ENCODE data around the gene SCAMP2.

Gene SCAMP2

GRCh38 chr15:74833376-74834107 is 39.6 kb downstream of the SCAMP2 start:
- H3K4me2 ChIP-seq (ENCODE audit: insufficient read depth, low read length) = no peak overlapping the region
- H3K4me1 ChIP-seq (ENCODE audit: insufficient read depth, low read length) = no peaks in the 10 kb centered on the region
- H3K9ac ChIP-seq (ENCODE audit: low read depth, low read length) = no peak overlapping the region
- ATAC-seq (ENCODE audit: insufficient read depth, low read depth) (no peak; the same call in 2 of the 3 replicates), DNase-seq (no peak)
- no peak overlapping the region for H2AFZ ChIP-seq (ENCODE audit: low read depth, low read length)
- no peaks in the 10 kb centered on the region for H3K79me2 ChIP-seq (ENCODE audit: insufficient read depth, low read length)
- no peaks in the 10 kb centered on the region for H3K27me3 ChIP-seq (ENCODE audit: insufficient read depth, low read length, poor library complexity)
- H3K27ac ChIP-seq (ENCODE audit: low read length) = no peak overlapping the region
- TF ChIP-seq CTCF (IDR thresholded peaks at IDR 0.05; ENCODE audit: borderline replicate concordance, extremely low read depth, low read length, poor library complexity, severe bottlenecking) (no peak), EZH2 (IDR thresholded peaks at IDR 0.05; ENCODE audit: borderline replicate concordance, low read depth, low read length, severe bottlenecking) (no peak)
- 0 out of 2 replicates have a peak, but pooled peaks cover 6% of the 10 kb centered on the region for H4K20me1 ChIP-seq (ENCODE audit: insufficient read depth, low read length)
- H3K4me3 ChIP-seq (ENCODE audit: low read depth in 1 of 2, low read length in 2 of 2) = no peak overlapping the region
- H3K36me3 ChIP-seq (ENCODE audit: insufficient read depth, low read length) = peaks cover 11% of the 10 kb centered on the region
- H3K9me3 ChIP-seq (ENCODE audit: insufficient read depth, low read length, severe bottlenecking) = no peaks in the 10 kb centered on the region

GRCh38 chr15:74832826-74833225 is 40.3 kb downstream of the SCAMP2 start:
- H3K36me3 ChIP-seq (ENCODE audit: insufficient read depth, low read length) = peaks cover 11% of the 10 kb centered on the region
- H3K79me2 ChIP-seq (ENCODE audit: insufficient read depth, low read length) = no peaks in the 10 kb centered on the region
- no peak overlapping the region for H3K9ac ChIP-seq (ENCODE audit: low read depth, low read length)
- ATAC-seq (ENCODE audit: insufficient read depth, low read depth) = no peak
- H4K20me1 ChIP-seq (ENCODE audit: insufficient read depth, low read length) = 0 out of 2 replicates have a peak, but pooled peaks cover 6% of the 10 kb centered on the region
- no peak overlapping the region for H3K4me2 ChIP-seq (ENCODE audit: insufficient read depth, low read length)
- H3K27me3 ChIP-seq (ENCODE audit: insufficient read depth, low read length, poor library complexity) = no peaks in the 10 kb centered on the region
- no peak overlapping the region for H3K4me3 ChIP-seq (ENCODE audit: low read depth in 1 of 2, low read length in 2 of 2)
- no peak for DNase-seq
- H3K9me3 ChIP-seq (ENCODE audit: insufficient read depth, low read length, severe bottlenecking) = no peaks in the 10 kb centered on the region
- H3K27ac ChIP-seq (ENCODE audit: low read length) = no peak overlapping the region
- TF ChIP-seq EZH2 (IDR thresholded peaks at IDR 0.05; ENCODE audit: borderline replicate concordance, low read depth, low read length, severe bottlenecking) (no peak), CTCF (IDR thresholded peaks at IDR 0.05; ENCODE audit: borderline replicate concordance, extremely low read depth, low read length, poor library complexity, severe bottlenecking) (no peak)
- no peak overlapping the region for H2AFZ ChIP-seq (ENCODE audit: low read depth, low read length)
- no peaks in the 10 kb centered on the region for H3K4me1 ChIP-seq (ENCODE audit: insufficient read depth, low read length)

- no peaks in the 10 kb centered on the region for H3K4me1 ChIP-seq (ENCODE audit: insufficient read depth, low read length)
- no peaks in the 10 kb centered on the region for H3K79me2 ChIP-seq (ENCODE audit: insufficient read depth, low read length)
- no peak overlapping the region for H2AFZ ChIP-seq (ENCODE audit: low read depth, low read length)
- peaks cover 10% of the 10 kb centered on the region for H3K36me3 ChIP-seq (ENCODE audit: insufficient read depth, low read length)
- H3K9ac ChIP-seq (ENCODE audit: low read depth, low read length) = no peak overlapping the region
- H4K20me1 ChIP-seq (ENCODE audit: insufficient read depth, low read length) = 0 out of 2 replicates have a peak, but pooled peaks cover 11% of the 10 kb centered on the region
- H3K4me2 ChIP-seq (ENCODE audit: insufficient read depth, low read length) = no peak overlapping the region
- H3K4me3 ChIP-seq (ENCODE audit: low read depth in 1 of 2, low read length in 2 of 2) = no peak overlapping the region
- TF ChIP-seq EZH2 (IDR thresholded peaks at IDR 0.05; ENCODE audit: borderline replicate concordance, low read depth, low read length, severe bottlenecking) = no peak
- TF ChIP-seq CTCF (IDR thresholded peaks at IDR 0.05; ENCODE audit: borderline replicate concordance, extremely low read depth, low read length, poor library complexity, severe bottlenecking) = no peak
- no peaks in the 10 kb centered on the region for H3K27me3 ChIP-seq (ENCODE audit: insufficient read depth, low read length, poor library complexity)
- no peaks in the 10 kb centered on the region for H3K9me3 ChIP-seq (ENCODE audit: insufficient read depth, low read length, severe bottlenecking)
- ATAC-seq (ENCODE audit: insufficient read depth, low read depth) (no peak), DNase-seq (no peak)
- H3K27ac ChIP-seq (ENCODE audit: low read length) = no peak overlapping the region
Observed at GRCh38 chr15:74831813-74832495, 41.2 kb downstream of the SCAMP2 start.

Measured in DND-41 (cell line).